Esophagus squamous epithelium (tissue), 4 donors: ENCODE results near the gene NPM1.

ENCODE experiments used
- POLR2A ChIP-seq, 4 donors: fragments of 450-650 bp; IDR thresholded peaks; one replicate each; pipeline ENCODE4 v1.6.1; 2017; ENCODE audit warnings: antibody characterized with exemption in 4 of 4, mild to moderate bottlenecking in 4 of 4, moderate library complexity in 3 of 4
- TF ChIP-seq, protein P1 (sequence below), 6 experiments: fragments of 450-650 bp in 4 of 6; fragments of 200-600 bp in 2 of 6; sonication (generic) in 2 of 6; IDR thresholded peaks; one replicate each; pipeline ENCODE4 v1.5.1; 2016 to 2019; ENCODE audit warnings: antibody characterized with exemption in 6 of 6, mild to moderate bottlenecking in 4 of 6, moderate library complexity in 4 of 6

DNA sequence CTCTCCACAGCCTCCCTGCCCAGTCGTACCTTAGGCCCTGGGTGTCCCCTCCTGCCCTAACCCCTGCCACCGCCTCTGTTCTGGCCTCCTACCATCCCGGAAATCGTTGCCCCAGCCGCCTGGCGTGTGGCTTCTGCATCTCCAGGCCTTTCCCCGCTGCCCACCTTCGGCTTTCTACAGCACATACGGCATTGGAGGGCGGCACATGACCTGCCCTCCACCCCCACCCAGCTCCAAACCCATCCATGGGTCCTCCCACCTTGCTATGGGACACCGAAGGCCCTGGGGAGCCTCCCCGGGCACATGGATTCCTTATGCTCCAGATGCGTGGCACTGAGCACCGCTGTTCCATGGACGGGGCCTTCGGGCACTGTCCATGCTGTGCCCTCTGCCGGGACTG is 63.8 kb downstream of the NPM1 start:
- no peak for TF ChIP-seq POLR2A (IDR thresholded peaks at IDR 0.05)
- TF ChIP-seq, protein P1, sequence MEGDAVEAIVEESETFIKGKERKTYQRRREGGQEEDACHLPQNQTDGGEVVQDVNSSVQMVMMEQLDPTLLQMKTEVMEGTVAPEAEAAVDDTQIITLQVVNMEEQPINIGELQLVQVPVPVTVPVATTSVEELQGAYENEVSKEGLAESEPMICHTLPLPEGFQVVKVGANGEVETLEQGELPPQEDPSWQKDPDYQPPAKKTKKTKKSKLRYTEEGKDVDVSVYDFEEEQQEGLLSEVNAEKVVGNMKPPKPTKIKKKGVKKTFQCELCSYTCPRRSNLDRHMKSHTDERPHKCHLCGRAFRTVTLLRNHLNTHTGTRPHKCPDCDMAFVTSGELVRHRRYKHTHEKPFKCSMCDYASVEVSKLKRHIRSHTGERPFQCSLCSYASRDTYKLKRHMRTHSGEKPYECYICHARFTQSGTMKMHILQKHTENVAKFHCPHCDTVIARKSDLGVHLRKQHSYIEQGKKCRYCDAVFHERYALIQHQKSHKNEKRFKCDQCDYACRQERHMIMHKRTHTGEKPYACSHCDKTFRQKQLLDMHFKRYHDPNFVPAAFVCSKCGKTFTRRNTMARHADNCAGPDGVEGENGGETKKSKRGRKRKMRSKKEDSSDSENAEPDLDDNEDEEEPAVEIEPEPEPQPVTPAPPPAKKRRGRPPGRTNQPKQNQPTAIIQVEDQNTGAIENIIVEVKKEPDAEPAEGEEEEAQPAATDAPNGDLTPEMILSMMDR (IDR thresholded peaks at IDR 0.05): no peak
